D721Med (cell line): Measurements from ENCODE around the gene LPP.

Experiments
- DNase-seq: peaks from one replicate; pipeline ENCODE4 v3.0.0; 2011; ENCODE audit warnings: low spot score; ENCODE audit not compliant: insufficient read length
- FAIRE-seq: peaks from 2 replicates; lab custom pipeline; 2011; peaks lifted over from hg19 to GRCh38; lab: Jason Lieb, UNC
- TF ChIP-seq, protein P1 (sequence below): IDR thresholded peaks from 2 replicates; pipeline ENCODE4 v1.5.1; 2012; ENCODE audit warnings: mild to moderate bottlenecking, control low read depth; ENCODE audit not compliant: insufficient read depth; ENCODE audit errors: missing control alignments

Gene LPP

DNA sequence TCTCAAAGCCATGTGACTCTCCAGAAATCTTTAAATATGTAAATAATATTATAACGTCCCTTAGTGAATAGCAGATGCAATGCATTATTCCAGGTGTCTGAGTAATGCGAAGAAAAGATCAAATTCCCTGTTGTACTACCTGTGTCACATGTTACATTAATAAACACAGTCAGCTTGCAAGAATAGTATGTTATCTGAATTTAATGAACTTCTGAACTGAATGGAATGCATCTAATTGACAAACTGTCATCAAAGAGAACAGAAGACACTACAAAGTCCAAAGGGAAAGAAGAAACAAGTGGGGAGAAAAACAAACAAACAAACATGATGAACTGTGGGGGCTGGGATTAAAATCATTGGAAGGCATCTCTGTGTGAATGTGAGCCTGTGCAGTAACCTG is 508.8 kb downstream of the LPP start:
- DNase-seq (no peak), FAIRE-seq (no peak)
- TF ChIP-seq, protein P1, sequence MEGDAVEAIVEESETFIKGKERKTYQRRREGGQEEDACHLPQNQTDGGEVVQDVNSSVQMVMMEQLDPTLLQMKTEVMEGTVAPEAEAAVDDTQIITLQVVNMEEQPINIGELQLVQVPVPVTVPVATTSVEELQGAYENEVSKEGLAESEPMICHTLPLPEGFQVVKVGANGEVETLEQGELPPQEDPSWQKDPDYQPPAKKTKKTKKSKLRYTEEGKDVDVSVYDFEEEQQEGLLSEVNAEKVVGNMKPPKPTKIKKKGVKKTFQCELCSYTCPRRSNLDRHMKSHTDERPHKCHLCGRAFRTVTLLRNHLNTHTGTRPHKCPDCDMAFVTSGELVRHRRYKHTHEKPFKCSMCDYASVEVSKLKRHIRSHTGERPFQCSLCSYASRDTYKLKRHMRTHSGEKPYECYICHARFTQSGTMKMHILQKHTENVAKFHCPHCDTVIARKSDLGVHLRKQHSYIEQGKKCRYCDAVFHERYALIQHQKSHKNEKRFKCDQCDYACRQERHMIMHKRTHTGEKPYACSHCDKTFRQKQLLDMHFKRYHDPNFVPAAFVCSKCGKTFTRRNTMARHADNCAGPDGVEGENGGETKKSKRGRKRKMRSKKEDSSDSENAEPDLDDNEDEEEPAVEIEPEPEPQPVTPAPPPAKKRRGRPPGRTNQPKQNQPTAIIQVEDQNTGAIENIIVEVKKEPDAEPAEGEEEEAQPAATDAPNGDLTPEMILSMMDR, result no peak

DNA sequence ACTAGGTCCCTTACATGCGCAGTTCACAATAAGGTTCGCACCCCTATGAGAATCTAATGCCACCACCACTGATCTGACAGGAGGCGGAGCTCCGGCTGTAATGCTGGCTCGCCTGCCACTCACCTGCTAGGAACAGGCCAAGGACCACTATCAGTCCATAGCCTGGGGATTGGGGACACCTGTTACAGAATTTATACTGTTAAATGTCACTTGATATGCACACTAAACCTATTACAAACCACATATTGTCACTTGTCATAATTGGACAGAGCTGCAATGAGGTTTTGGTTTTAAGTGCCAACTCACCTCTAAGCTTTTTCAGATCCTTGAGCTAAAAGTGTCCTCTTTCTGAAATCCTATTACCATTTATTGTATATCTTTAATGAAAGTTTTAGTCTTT is 509.9 kb downstream of the LPP start:
- DNase-seq (no peak), FAIRE-seq (no peak)
- TF ChIP-seq, protein P1, result no peak

DNA sequence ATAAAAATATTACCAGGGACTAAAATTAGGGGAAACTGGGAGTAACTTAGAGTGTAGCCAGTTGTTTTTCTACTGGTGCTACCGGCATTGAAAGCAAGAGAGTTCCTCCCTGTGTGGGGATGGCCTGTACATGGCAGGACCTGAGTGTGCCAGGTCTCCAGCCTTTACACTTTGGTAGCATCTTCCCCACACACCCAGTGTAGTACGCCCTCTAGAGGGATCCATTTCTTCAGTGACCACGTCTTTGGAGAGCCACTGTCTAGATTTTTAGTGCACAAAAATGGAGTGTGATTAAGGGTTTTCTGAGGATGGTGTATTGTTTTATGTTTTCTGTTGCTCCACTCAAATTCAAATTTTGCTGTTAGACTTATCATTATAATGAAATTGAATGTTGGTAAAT is 510.8 kb downstream of the LPP start:
- FAIRE-seq (no peak), DNase-seq (no peak)
- TF ChIP-seq, protein P1, result no peak

DNA sequence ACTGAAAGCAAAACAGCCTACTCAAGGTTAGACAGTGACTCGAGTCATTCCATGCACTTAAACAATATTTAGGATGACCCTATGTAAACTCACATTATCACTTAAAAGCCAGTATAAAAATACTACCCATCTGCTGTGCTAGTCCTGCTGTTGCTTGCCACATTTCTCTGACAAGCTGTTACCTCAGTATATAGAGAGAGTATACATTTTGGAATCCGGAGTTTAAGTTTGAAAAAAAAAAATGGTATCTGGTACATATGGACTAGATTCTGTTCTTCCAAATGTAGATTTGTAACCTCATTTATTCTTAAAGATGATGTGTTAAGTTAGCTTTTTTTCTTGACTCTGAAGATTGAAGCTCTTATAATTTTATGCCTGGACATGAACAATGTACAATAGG is 514.0 kb downstream of the LPP start:
- TF ChIP-seq, protein P1, result no peak
- no peak for FAIRE-seq
- DNase-seq, result no peak

DNA sequence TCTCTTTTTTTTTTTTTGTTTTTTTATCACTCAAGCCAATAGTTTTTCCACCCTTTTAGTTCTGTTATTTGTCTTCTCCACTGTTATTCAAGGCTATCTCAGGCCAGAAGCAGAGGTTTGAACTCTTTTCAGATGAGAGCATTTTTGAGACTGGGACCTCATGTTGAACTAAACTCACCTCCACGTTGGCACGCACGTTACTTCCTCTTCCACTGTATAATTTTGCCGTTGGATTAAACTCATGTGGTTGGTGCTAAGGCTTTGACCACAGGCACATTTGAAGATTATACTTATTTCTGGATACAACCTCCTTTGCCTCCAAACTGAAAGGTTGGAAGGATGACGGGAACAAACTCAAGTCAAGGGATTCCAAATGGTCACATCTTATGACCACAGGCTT is 516.5 kb downstream of the LPP start:
- DNase-seq (no peak), FAIRE-seq (no peak)
- TF ChIP-seq, protein P1, result no peak

DNA sequence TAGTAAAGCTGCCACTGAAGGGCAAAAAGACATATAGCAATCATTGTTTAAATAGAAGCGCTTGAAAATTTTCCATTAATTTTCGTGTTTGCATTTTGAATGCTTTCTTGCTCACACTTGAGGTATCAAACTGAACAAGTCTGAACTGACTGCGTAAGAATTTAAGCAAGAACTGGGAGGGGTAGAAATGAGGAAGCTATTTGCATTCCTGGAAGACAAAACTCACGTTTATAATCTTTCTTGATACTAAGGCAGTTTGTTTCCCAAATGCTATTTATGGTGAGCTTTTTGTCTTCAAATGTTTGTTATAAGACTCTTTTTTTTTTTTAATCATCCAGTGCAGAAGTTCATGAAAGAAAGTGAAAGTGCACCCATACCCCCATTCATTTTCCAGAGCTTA is 518.0 kb downstream of the LPP start:
- TF ChIP-seq, protein P1, result no peak
- DNase-seq (no peak), FAIRE-seq (no peak)

DNA sequence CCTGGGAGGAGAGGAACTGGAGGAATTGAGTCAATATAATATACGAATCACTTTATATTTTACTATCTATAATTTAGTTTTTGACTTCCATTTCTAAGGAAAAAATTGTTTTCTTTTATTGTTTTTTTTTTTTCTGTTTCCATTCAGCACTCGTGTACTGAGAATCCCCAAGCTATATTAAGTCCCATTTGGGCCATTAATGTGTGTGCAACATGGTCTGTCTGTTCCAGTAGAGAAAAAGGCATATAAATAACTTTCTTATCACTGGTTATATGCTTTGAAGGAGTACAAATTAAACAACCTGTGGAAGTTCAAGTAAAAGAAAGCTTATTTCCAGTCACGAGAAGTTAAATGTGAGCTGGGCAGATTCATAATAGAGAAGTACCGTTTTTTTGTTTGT is 518.9 kb downstream of the LPP start:
- FAIRE-seq, result no peak
- no peak for DNase-seq
- TF ChIP-seq, protein P1, result no peak
